Measurements from ENCODE around the gene CRADD.
"Not testable (repeated sequence)": the region's sequence is repeated elsewhere in the genome, so short reads cannot be mapped to it uniquely, and the experiment has no call there.

The CRADD gene

GRCh38 chr12:93873561-93873960, 196.4 kb downstream of the CRADD start:
- DNase-seq (ENCODE audit: low read depth): no peak

DNA sequence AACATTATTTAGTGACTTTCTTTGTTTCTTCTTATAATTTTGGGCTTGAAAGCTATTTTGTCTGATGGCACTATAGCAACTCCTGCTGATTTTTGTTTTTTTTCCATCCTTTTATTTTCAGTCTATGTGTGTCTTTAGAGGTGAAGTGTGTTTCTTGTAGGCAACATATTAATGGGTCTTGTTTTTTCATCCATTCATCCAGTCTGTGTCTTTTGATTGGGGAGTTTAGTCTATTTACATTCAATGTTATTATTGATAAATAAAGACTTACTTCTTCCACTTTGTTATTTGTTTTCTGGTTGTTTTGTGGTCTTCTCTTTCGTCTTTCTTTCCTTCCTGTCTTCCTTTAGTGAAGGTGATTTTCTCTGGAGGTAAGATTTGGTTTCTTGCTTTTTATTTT, 198.0 kb downstream of the CRADD start:
- no peak for DNase-seq (ENCODE audit: low read depth)

- no peak for DNase-seq (ENCODE audit: low read depth)
These were observed 199.2 kb downstream of the CRADD start for GRCh38 chr12:93876360-93876759.

DNA sequence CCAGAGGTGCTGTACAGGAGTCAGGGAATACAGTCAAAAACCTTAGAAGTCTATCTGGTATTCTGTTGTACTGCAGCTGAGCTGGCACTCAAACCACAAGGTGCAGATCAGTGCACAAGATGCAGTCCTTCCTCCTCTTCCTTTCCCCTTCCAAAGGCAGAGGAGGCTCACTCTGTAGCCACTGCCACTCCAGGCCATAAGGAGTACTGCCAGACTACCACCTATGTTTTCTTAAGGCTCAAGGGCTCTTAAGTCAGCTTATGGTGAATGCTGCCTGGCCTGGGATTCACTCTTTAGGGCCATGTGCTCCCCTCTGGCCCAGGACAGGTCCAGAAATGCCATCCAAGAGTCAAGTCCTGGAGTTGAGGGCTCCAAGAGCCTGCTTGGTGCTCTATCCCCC, 200.3 kb downstream of the CRADD start:
- DNase-seq (ENCODE audit: low read depth): no peak

DNA sequence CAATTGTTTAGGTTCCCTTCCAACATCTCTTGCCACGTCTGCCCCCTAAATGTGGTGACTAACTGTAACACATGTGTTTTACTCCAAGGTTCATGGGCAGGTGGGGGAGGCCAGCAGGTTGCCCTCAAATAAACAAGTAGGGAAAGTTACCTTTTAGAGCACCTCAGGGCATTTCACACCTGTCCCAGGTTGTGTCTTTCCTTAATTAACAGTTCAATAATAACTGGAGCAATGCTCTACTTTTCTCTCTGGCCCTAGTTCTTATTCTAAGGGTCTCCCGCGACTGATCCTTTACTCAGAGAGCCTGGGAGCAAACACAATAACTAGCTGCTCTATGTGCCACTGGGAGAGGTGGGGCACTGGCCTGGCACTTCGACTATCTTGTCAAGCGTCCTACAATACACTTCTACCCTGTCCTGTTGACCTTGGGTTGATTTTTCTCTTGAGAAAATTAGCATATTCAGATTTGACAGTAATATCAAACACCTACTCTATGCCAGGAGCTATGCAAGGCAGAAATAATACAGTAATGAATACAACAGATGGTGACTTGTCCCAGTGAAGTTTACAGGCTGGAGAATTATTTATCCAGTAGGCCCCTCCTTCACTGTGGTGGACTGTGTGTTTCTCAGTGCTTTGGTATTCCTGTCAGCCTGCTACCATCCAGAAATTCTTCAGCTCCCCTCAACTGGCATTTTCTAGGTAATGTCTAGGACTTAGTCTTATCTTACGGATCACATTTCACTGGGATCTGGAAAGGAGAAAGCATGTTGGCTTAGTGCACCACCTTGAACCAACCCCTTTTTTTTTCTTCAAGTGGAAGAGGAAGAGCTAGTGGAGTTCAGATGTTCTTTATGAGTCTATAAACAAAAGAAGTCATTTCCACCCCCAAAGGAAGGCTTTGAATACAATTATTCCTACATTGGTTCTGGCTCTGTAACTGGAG, 202.6 kb downstream of the CRADD start:
- DNase-seq (ENCODE audit: low read depth): peak; percentile 93

- no peak for DNase-seq (ENCODE audit: low read depth)
These were observed 203.8 kb downstream of the CRADD start for GRCh38 chr12:93880853-93881522.

- peak; percentile 34 for DNase-seq (ENCODE audit: low read depth)
These were observed 205.6 kb downstream of the CRADD start for GRCh38 chr12:93882763-93883162.

DNA sequence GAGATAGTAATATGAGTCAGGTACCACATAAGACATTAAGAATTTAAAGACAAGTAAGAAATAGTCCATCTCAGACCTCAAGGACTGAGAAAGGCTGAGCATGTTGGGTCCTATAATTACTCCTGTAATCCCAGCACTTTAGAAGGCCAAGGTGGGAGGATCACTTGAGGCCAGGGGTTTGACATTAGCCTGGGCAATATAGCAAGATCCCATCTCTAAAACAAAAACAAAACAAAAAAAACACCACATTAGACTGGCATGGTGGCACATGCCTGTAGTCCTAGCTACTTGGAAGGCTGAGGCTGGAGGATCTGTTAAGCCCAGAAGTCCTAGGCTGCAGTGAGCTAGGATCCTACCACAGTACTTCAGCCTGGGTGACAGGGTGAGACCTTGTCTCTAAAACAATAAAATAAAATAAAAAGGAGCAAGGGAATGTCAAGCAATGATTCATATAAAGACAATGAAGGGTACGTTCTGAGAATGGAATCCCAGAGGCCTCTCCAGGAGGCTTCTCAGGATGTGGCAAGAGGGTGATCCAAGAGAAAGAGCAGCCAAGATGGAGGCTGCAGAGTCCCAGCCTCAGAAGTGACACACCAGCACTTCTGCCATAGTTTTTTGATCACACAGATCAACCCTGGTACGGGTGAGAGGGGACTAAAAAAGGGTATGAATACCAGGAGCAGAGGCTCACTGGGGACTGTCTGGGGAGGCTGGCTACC, 206.4 kb downstream of the CRADD start:
- peak; percentile 88 for DNase-seq (ENCODE audit: low read depth)

- DNase-seq (ENCODE audit: low read depth): peak; percentile 74
These were observed 207.8 kb downstream of the CRADD start for GRCh38 chr12:93884794-93885460.

GRCh38 chr12:93885973-93886532, 208.9 kb downstream of the CRADD start:
- not testable (repeated sequence) for DNase-seq (ENCODE audit: low read depth)

- DNase-seq (ENCODE audit: low read depth): peak; percentile 98
These were observed 209.6 kb downstream of the CRADD start for GRCh38 chr12:93886533-93887511.

GRCh38 chr12:93888964-93889363, 211.8 kb downstream of the CRADD start:
- no peak for DNase-seq (ENCODE audit: low read depth)

- no peak for DNase-seq (ENCODE audit: low read depth)
These were observed 212.5 kb downstream of the CRADD start for GRCh38 chr12:93889516-93890212.

DNA sequence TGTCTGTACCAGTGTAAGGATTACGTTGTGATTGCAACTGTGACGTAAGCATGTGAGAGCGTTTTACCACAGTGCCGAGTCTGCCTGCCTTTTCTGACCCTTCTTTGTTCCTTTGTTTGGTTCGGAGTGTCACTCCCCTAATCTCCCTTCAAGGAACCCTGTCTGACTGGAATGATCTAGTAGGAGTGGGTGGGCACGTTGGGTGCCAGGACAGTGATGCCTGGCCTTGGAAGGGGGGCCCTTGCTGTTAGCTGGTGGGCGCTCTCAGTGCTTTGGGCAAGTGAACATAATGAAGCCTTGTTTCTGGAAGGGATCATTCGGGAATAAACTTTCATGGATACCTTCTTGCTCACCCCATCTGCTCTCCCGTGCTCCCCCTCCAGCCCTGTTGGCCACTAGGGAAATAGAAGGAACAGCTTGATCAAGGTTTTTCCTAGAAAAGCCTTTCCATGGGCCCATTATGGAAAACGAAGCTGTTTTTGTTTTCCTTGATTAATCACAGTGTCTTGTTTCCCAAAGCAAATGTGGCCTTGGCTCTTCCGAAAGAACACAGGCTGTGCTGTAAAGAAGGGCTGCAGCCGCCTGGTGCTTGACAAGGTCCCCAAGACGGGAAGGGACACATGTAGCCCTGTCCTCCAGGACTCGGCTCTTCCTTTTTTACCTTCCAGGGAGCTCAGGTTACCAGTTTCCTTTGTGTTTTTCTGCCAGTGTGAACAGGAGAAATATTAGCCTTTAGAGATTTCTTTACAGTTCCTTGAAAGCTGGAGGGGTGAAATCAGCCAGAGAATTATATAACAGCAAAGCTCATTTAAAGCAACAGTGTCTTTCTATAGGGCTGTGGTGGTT, 215.5 kb downstream of the CRADD start:
- DNase-seq (ENCODE audit: low read depth): peak; percentile 49

DNA sequence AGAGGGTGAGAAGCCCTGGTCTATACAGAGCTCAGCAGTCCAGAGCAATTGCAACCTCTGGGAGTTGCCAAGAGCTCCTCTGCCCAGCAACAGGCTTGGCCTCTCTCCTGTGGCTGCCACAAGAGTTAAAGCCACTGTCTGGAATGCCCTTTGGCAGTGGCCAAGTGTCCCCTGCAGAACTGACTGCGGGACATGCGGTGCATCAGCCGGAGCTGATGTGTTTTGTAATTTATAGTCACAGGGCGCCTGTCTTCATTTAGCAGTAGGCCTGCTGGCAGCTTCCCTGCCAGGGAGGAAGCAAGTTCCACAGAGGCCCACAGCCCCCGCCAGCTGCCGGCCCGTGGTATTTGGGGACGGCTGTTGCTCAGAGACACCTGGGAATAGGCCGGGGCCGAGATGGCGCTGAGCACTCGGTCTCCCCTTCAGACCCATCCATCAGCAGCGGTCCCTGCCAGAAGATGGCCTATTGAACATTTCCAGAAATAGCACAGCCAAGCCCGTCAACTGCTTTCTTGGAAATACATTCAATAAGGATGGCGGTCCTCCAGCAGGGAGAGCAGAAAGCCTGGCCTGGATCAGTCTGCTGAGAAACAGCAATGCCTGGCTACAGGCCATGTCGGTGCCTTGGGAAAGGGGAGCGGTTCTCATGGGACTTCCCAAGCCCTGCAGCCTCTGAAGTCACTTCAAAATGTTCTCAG, 217.4 kb downstream of the CRADD start:
- DNase-seq (ENCODE audit: low read depth): peak; percentile 43

DNA sequence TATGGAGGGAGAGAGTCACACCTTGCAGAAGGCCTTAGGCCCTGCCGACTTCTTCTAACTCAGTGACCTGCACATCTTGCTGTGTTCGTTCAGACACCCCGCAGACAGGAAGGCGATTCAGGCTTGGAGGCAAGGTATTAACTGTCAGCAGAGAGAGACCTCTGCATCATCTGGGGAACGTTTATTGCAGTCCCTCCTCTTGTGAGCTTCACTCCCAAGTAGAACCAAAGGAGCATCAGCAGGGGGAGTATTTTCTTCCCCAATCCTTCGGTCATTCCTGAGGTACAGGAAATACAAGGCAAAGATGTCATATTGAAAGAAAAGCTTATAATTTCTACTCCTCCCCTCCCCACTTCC, 217.9 kb downstream of the CRADD start:
- DNase-seq (ENCODE audit: low read depth): peak; percentile 39

DNA sequence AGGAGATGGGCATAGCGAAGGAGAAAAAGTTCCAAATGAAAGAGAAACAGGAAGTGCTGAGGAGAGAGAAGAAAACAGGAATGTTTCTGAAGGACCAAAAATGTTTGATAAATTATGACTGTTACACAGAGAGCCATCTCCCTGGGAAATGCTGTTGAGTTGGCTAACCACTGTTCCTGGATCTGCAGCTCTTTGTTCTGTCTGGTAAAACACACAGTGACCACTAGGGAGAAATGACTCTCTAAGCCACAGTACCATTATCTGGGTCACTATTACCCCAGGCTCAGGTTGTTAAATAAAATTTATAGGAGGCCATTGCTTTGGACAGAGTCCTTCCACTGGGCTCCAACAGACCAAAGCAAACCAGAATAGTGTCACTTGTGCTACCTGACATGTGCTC, 219.3 kb downstream of the CRADD start:
- peak; percentile 59 for DNase-seq (ENCODE audit: low read depth)

DNA sequence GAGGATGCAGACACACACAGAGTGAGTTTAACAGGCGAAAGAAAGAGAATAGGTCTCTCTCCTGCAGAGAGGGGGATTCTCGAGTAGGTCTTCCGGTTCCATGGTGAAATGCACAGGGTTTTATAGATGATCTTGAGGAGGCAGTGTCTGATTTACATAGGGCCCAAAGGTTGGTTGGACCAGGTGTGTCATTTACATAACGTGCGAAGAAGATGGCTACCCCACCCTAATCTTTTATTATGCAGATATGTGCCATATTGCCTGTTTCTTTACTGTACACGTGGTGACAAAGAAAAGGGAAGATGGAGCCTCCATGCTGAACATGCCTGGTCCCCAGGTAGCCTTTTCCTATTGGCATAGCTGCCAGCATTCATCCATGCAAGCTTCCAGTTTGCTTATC, 219.8 kb downstream of the CRADD start:
- no peak for DNase-seq (ENCODE audit: low read depth)

Data from amniotic epithelial cell (primary cell).